Mammary epithelial cell (primary cell): ENCODE results near the gene TEAD2.

Experiments
- EZH2 ChIP-seq: IDR thresholded peaks from 2 replicates; pipeline ENCODE4 v1.6.1; 2012; ENCODE audit warnings: low read length, inconsistent platforms, borderline replicate concordance
- TF ChIP-seq, protein P1 (sequence below), 2 donors: IDR thresholded peaks in 1 of 2; conservative IDR thresholded peaks in 1 of 2; 2 replicates each; pipeline ENCODE4 v1.5.1; 2011 to 2012; ENCODE audit warnings: inconsistent platforms in 2 of 2, low read length in 2 of 2, mild to moderate bottlenecking in 2 of 2, control low read depth in 1 of 2, low read depth in 1 of 2; ENCODE audit not compliant: insufficient read depth in 1 of 2; ENCODE audit errors: extremely low read depth in 1 of 2

DNA sequence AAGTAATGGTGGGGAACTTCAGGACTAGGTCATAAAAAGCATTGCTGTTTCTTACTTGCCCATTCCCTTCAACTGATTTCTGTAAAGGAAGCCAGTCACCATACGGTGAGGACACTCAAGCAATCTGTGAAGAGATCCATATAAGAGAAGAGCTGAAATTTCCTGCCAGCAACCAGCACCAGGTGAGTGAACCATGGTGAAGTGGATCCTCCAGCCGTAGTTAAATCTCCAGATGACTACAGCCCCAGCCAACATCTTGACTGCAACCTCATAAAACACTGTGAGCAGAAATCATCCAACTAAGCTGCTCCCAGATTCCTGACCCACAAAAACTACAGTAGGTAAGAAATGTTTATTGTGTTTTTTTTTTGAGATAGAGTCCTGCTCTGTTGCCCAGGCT, 33.5 kb downstream of the TEAD2 start:
- TF ChIP-seq, protein P1, sequence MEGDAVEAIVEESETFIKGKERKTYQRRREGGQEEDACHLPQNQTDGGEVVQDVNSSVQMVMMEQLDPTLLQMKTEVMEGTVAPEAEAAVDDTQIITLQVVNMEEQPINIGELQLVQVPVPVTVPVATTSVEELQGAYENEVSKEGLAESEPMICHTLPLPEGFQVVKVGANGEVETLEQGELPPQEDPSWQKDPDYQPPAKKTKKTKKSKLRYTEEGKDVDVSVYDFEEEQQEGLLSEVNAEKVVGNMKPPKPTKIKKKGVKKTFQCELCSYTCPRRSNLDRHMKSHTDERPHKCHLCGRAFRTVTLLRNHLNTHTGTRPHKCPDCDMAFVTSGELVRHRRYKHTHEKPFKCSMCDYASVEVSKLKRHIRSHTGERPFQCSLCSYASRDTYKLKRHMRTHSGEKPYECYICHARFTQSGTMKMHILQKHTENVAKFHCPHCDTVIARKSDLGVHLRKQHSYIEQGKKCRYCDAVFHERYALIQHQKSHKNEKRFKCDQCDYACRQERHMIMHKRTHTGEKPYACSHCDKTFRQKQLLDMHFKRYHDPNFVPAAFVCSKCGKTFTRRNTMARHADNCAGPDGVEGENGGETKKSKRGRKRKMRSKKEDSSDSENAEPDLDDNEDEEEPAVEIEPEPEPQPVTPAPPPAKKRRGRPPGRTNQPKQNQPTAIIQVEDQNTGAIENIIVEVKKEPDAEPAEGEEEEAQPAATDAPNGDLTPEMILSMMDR (conservative IDR thresholded peaks at IDR 0.05 in 1 of 2, IDR thresholded peaks at IDR 0.05 in 1 of 2; ENCODE audit: extremely low read depth in 1 of 2, insufficient read depth in 1 of 2, low read depth in 1 of 2, low read length in 2 of 2), result no peak
- no peak for TF ChIP-seq EZH2
